ENCODE results near the gene RSPO4.
"Not testable (repeated sequence)": the region's sequence is repeated elsewhere in the genome, so short reads cannot be mapped to it uniquely, and the experiment has no call there.

The RSPO4 gene

DNA sequence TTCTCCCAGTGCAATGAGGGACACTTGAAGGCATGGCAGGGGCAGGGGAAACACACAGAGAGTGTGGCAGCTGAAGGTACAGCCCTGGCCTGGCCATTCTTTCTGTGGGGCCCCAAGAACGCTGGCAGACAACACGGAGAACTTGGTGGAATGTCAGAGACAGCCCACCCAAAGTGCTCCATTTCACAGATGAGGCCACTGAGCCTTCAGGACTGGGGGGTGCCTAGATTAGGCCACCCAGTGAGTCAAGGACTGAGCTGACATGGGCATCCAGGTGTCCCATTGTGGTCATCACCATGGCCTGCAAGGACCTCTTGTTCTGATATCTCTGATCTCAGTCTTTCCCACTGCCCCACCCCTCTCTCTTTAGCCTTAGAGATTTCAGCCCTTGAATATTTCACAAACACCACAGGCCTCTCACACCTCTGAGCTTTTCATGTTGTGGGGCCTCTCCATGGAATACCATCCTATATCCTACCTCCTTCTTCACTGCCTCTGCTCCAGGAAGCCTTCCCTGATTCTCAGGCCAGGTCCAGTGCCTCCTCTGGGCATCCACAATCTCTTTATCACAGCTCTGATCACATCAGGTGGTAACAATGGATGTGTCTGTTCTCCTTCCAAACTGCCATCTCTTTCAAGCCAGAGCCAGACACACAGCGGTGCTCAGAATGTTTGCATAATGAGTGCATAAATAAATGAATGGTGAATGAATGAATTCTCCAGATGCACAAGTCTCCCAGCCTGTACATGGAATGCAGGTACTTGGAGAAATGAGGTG lies 2.0 kb upstream of the RSPO4 start:
- no peak for DNase-seq

DNA sequence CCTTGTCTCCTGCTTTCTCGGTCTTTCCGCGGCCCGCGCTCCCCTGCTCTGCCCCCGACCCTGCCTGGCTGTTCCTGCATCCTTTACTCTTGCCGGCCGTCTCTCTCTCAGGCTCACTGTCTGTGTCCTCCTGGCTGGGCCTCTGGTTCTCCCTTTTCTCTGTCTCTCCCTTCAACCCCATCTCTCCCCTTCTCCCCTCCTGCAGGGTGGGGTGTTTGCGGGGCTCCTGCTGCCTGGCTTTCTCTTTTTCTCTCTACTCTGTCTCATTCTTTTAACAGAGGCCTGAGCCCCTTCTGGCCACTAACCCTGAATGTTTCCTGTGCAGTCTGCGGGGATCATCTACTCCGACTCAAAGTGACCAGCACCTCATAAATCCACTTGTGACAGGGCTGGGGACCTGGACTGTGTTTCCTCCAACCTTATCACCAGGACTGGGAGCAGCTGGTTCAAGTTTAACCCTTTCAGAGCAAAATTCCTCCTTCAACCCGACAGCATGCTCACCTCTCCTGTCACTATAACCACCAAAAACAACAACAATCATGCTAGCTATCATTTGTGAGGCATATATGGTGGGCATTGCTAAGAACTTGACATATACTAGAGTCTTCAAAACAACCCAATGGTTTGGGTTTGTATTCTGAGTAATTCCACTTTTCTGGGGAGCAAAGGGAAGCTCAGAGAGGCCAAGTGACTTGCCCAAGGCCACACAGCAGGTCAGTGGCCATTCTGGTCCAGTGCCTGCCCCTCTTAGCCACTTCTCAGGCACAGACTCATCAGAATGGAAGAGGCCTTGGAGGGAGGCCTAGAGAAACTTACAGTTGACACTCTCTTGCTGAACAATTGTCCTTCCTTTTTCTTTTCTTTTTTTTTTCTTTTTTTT lies 811 bp upstream of the RSPO4 start:
- no peak for DNase-seq

DNA sequence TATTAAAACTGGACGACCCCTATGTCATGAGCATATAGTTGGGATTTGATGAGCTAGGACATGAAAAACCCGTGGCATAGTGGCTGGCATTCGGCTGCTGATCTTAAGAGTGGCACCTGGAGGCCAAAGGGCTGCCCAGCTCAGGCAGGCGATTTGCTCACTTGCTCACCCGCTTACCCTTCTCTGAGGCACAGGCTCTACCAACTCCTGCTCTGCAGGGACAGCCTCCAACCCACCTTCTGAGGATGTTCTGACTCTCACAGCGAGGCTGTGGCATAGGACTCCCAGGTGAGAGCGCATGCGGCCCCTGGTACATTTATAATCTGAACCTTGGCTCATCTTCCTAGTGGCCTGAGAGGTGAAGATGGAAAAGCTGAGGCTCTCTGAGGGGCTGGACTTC lies 995 bp downstream of the RSPO4 start:
- DNase-seq, result no peak

DNA sequence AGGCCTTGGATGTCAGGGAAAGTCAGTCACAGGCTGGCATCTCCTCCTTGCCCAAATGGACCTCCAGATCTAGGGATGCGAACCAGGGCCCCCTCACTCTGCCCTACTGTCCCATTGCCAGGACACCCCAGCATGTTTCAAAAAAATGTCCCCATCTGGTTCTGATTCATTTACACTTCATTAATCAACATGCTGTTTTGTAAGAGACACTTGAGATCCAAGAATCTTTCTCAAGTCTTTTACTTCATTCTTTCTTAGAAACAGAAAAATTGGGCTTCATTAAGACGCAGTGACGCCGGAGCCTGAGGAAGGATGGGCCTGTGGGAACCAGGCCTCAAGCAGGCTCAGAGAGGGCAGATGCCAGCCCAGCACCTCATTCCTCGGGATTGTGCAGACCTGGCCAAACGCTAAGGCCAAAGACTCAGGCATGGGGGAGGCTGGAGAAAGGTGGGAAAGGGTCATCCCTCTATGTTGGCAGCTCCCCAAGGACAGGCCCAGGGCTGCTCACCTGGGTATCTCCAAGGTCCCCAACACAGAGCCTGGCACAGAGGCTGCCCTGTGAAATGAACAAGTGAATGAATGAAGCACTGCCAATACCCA lies 3.8 kb downstream of the RSPO4 start:
- DNase-seq, result no peak

DNA sequence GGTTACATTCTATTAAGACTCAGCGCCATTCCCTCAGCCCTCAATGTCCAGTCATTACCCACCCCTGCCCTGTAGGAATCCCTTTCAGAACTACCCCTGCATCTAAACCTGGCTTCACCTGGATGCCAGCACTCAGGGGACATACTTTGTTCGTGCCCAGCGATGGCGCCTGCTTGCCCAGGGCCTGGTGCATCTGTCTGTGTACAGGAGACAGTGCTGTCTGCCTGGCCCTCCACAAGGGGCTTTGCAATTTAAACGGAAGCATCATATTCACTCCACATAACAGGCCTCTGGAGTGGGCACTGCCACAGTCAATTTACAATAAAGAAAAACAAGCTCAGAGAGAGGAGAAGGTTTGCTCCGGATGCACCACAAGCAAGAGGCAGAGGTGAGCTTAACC lies 4.6 kb downstream of the RSPO4 start:
- no peak for DNase-seq

DNA sequence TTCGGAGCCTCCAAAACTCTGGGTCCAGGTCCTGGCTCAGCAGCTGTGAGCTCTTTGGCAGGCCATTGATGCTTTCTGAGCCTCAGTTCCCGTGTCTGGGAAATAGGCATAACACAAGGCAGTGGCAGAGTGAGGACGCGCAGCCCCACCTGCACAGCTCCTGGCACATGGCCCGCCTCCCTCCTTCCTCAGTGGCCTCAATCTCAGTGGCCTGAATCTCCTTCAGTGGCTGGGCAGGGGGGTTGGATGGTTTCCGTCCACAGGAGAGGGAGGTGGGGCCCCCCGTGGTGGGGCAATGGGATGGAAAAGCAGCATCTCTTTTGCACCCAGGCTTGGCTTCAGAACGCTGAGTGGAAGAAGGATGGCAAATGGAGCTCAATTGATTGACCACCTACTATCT lies 5.1 kb downstream of the RSPO4 start:
- DNase-seq, result no peak

DNA sequence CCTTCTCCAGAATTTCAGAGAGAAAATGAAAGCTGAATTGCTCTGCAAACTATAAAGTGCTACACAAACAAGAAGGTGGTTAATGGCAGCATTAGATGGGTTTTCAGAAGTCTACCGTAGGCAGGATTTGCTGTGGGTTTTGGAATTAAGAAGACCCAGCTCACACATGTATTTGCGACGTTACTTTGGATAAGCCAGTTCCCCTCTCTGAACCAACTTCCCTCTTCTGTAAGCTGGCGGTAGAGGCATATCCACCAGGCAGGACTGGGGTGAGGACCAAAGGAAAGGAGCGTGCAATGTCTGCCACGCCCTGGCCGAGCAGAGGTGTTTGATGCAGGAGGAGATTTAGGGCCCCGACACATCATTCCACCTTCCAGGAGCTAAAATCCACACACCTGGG lies 6.9 kb downstream of the RSPO4 start:
- no peak for DNase-seq

DNA sequence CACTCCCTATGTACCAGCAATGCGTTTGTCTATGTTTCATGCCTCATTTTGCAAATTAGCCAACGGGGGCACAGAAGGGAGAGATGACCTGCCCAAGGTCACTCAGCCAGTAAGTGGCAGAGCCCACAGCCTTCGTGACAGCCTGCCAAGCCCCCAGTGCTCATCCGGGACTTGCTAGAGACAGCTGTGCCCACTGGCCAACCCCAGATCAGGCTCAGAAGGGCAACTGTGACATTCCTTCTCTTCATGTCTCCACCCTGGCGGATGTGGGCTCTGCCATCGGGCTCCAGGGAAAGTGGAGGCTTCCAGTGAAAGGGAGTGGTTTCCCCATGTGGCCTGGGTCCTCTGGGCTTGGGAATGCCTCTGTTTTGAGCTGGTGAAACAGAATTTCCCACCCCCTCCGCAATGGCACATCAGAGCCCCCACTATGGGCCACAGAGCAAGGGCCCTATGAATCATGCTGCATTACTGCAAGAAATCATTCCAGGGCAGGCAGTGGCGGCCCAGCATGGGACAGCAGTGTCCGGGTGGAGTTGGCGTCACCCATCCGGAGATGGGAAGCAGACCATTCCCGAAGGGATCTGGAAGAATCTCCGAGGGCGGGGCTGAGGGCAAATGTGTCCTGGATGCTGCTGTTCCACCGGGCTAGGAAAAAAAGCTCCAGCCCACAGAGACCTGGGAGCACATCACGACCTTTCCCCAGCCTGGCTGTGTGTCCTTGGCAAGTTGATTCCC lies 9.1 kb downstream of the RSPO4 start:
- DNase-seq, result no peak

DNA sequence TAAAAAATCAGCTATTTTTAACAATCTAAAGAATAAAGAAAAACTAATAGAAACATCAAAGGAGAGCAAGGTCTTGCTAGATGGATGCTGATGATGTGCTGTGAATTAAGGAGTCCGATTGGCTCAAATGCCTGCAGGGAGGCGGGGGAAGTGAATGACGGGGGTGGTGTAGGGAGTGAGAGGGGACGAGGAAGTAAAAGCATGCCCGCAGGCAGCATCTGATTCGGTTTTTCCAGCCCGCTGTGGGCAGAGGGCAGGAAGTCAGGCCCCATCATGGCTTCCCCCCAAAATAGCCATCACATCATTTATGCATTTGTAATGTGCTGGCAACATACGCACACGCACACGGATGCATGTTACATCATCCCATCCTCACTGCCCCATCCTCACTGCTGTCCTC lies 10.3 kb downstream of the RSPO4 start:
- no peak for DNase-seq

DNA sequence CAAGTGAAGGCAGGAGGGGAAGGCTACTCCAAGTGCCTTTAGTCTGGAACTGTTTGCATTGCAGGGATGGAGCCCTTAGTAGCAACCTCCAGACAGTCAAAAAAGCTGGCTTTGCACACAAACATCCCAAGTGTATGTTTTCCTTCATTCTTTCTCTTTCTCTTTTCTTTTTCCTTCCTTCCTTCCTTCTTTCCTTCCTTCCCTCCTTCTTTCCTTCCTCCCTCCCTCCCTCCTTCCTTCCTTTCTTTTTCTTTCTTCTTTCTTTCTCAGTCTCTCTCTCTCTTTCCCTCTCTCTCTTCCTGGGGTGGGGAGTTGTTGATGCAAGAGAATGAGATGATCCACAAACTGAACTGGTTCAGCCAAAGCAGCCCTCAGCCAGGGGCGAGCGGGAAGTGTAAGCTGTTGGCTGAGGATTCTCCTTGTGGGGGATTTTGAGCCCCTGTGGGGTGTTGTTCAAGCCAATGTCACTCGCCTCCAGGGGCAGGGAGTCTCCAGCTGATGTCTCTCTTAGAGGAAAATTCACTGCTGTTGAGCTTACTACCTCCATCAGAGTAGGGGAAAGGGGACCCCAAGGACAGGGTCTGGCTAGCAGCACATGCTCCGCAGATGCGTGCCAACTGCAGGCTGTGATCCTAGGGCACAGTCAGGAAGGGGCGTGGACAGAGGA lies 11.7 kb downstream of the RSPO4 start:
- no peak for DNase-seq

DNA sequence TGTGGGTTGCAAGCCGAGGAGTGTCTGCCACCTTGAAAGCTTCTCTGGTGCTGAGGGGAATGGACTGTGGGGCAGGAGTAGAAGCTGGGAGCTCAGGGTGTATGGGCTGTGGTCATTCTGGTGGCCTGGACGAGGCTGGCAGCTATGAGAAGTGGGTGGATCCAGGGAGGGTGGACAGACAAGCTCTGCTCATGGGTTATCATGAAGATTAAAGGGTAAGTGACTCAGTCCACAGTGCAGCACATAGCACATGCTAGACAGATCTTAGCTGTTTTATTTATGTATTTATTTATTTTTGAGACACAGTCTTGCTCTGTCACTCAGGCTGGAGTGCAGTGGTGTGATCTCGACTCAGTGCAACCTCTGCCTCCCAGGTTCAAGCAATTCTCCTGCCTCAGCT lies 13.8 kb downstream of the RSPO4 start:
- no peak for DNase-seq

DNA sequence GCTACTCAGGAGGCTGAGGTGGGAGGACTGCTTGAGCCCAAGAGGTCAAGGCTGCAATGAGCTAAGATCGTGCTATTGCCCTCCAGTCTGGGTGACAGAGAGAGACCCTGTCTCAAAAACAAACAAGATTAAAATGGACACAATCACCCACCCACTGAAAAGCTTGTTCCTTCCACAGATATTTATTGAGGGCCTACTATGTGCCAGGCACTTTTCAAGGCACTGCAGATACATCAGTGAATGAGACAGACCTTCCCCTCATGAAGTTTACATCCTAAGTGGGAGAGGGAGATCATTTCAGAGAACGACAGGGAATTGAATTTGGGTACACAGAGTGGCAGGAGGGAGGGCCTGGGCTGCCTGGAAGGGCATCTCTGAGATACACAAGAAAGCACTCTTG lies 14.4 kb downstream of the RSPO4 start:
- no peak for DNase-seq

DNA sequence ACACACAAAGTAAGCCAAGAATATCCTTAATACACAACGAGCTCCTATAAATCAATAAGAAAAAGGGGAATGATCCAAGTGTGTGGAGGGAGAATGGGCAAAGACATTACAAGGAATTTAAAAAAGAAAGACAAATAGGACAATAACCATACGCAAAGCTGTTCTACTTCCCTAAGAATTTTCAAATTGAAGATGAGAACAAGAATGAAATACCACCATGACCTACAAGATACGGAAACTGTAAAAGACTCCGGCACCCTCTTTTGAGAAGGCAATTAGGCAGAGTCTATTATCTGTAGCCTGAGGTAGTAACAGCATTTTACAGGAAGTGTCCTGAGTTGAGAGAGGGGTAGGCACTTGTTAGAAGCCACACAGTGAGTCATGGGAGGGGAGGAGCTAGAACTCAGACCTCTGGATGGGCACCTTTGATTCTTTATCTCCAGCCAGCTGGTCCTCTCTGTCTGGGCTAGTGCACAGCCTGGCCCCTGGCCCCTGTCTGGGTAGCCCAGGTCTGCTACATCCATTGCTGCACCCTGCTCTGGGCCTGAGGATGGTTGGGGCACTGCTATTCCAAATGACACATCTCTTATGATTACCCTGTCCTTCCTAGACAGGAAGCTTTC lies 15.3 kb downstream of the RSPO4 start:
- no peak for DNase-seq

DNA sequence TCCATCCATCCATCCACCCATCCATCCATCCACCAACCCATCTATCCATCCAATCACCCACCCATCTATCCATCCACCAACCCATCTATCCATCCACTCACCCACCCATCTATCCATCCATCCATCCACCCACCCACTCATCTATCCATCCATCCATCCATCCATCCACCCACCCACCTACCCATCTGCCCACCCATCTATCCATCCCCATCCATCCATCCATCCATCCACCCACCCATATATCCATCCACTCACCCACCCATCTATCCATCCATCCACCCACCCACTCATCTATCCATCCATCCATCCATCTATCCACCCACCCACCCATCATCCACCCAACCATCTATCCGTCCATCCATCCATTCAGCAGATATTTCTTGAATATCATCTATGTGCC lies 17.1 kb downstream of the RSPO4 start:
- DNase-seq, result not testable (repeated sequence)

DNA sequence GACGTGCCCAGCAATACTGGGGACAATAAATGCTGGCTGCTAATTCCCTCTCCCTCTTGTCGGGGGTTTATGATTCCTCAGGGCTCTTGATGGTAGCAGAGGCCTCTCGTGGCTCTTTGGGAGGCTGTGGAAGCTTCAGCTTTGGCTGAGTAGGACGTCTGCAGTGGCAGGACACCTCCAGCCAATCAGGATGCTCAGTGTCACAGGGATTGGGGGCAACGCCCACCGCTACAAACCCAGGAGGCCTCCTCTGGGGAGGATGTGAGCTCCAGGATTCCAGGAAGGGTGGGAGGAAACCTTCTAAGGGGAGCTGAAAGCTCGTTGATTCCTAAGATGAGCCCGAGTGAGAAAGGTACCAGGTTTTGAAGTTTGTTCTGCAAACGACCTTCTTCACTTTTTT lies 19.4 kb downstream of the RSPO4 start:
- no peak for DNase-seq

DNA sequence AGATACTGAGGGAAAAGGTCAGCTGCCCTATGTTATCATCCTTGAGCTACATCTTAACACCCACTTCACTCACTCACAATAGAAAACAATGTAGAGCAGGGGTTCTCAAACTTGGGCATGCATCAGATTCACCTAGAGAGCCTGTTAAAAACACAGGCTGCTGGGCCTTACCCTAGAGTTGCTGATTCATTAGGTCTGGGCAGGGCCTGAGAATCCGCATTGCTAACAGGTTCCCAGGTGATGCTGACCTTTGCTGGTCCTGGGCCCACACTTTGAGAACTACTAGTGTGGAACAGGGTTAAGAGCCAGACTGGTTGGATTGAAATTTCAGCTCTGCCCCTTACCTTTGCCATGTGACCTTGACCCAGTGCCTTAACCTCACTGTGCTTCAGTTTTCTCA lies 25.1 kb downstream of the RSPO4 start:
- DNase-seq, result no peak

DNA sequence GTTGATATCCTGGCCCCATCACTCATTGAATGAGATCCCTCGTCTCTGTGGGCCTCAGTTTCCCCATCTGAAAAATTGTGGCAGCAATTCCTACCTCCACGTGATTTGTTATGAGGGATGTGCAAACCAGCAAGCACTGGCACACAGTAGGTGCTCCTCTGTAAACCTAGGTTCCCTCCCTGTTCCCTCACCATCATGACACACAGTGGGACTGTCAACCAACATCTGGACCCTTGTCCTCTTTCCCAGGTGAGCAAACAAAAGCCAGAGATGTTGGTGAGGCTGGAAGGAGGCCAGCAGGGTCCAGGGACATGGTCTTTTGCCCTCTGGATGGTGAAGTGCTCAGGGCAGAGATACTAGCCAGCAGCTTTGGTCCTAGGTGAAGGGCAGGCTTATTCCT lies 26.1 kb downstream of the RSPO4 start:
- DNase-seq, result no peak

DNA sequence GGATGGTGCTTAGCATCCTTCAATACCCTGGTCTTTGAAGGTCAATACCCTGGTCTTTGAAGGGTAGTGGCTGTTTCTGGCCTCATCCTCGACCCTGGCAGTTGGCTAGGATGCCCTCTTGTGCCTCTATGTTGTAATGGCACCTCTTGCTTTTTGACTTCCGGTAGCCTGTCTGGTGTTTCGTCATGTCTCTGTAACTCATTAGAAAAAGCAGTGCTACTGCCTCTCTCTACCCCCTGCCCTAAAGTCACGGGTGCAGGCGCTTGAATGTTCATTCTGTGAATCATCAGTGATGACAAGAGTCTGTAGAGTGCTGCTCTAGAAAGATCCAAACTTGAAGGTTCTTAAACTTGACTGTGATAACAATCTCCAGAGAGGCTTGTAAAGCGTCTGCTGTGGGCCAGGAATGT lies 28.3 kb downstream of the RSPO4 start:
- DNase-seq, result peak; percentile 10

DNA sequence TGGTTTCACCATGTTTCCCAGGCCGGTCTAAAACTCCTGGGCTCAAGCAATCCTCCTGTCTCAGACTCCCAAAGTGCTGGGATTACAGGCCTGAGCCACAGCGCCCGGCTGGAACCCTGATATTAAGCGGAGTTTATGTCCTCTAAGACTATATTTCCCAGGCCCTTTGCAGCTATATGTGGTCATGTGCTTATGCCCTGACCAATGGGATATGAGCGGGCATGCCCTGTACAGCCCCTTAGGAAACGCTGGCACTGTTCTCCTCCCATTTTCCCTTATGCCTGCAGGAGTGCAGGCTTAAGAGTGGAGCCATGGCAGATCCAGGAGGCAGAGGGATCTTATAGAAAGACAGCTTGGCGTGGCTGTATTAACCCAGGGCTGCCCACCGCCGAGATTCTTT lies 29.9 kb downstream of the RSPO4 start:
- DNase-seq, result no peak

DNA sequence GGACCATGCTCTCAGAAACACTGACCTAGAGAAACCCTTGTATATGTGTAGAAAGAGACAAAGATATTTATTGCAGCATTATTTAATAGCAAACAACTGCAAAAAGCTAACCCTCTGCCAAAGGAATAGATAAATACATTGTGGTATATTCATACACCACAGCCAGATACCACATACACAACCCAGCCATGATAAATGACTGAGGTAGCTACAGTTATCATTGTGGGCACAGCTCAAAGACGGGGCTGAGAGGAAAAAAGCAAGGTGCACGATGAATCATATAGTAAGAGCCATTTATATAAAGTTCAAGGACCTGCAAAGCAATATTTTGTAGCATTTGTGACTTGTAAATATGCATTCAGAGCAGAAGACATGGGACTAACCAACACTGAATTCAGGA lies 30.8 kb downstream of the RSPO4 start:
- no peak for DNase-seq

DNA sequence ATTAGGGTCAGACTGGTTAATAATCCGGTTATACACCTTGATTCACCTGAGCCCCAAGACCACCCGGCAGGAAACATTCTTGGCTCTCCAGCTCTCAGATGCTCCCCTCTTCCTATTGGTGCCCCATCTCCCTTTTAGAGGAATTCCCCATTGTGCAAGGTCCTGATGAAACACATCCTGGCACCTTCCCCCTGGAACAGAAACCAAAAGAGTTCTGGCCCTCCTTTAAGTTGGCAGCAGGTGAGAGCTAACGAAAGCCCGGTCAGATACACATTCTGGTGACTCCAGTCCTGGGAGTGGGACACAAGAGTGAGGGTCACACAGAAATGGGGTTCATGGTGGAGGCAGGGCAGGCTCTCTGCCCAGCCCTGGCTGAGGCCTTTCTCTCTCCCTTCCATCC lies 32.2 kb downstream of the RSPO4 start:
- no peak for DNase-seq
